Measurements from ENCODE around the gene CDCA8. TPM values are rescaled to one million over a fixed set of nuclear protein-coding genes. Genes with fewer than 3 reads are reported as not detected.

CDCA8 gene
- total RNA-seq, 1 experiment from 2014 or later, result 51.7 TPM

- Histone ChIP-seq H3K4me3 (replicated peaks in 1 of 2; ENCODE audit: low read depth in 1 of 2, low read length in 2 of 2) (no peak overlapping the region), H3K4me1 (ENCODE audit: control insufficient read depth in 1 of 2, insufficient read depth in 2 of 2, low read length in 2 of 2) (no peaks in the 10 kb centered on the region), H3K36me3 (ENCODE audit: control insufficient read depth in 1 of 2, insufficient read depth in 2 of 2, low read length in 2 of 2) (no peaks in the 10 kb centered on the region), H2AFZ (ENCODE audit: low read depth, low read length, poor library complexity, severe bottlenecking) (no peak overlapping the region), H3K27me3 (ENCODE audit: insufficient read depth, low read length) (no peaks in the 10 kb centered on the region), H3K27ac (ENCODE audit: low read depth, low read length) (no peak overlapping the region), H3K79me2 (ENCODE audit: insufficient read depth, low read length) (no peaks in the 10 kb centered on the region), H3K9me3 (ENCODE audit: control insufficient read depth in 1 of 2, insufficient read depth in 1 of 2, low read depth in 1 of 2, low read length in 2 of 2) (no peaks in the 10 kb centered on the region), H3K9me2 (ENCODE audit: insufficient read depth) (no peaks in the 10 kb centered on the region), H3K4me2 (ENCODE audit: low read length) (no peak overlapping the region), H4K20me1 (ENCODE audit: insufficient read depth) (no peaks in the 10 kb centered on the region), H3K9ac (ENCODE audit: low read length) (no peak overlapping the region)
- TF ChIP-seq, protein P1, sequence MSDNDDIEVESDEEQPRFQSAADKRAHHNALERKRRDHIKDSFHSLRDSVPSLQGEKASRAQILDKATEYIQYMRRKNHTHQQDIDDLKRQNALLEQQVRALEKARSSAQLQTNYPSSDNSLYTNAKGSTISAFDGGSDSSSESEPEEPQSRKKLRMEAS (IDR thresholded peaks at IDR 0.05), result no peak
- TF ChIP-seq CBX3 (IDR thresholded peaks at IDR 0.05; ENCODE audit: low read depth) (no peak), POLR2AphosphoS5 (IDR thresholded peaks at IDR 0.05; ENCODE audit: low read depth, low read length) (no peak), FOSL1 (IDR thresholded peaks at IDR 0.05; ENCODE audit: low read depth) (no peak), SRF (IDR thresholded peaks at IDR 0.05; ENCODE audit: low read depth) (no peak), SP1 (IDR thresholded peaks at IDR 0.05; ENCODE audit: low read depth) (no peak), EGR1 (IDR thresholded peaks at IDR 0.05; ENCODE audit: low read depth) (no peak)
- no TSS peak for BruUV-seq (replicated peaks)
- POLR2A ChIA-PET, result no interaction called here
- intact Hi-C loops (cut with micrococcal nuclease), result no loop called here
- CTCF ChIA-PET, result no interaction called here
- no peak for ATAC-seq
- RAD21 ChIA-PET (ENCODE audit: low non-redundant PET in 1 of 2, low total read pairs in 2 of 2, uncharacterized antibody in 2 of 2, unreplicated experiment in 2 of 2), result no interaction called here
- no peak for DNase-seq (ENCODE audit: low read depth, low spot score)
These were observed 40.5 kb upstream of the CDCA8 start for GRCh38 chr1:37651803-37652202.

DNA sequence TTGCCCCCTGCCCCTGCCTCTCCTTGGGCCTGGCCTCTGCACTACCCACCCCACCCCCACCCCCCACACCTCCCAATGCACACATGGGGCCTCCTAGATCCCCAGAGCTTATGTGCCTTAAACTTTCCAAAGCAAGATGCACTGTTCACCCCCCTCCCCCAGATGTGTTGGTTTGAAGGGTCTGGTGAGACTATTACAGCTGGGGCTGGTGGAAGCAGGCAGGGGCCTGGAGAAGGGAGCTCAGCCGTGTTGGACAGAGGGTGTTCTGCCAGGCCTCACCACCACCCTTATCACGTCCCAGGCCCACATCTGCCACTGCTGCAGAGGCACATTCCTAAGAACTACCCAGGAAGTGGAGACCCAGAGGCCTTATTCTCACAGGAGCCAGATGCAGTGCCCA is 39.3 kb upstream of the CDCA8 start:
- CTCF ChIA-PET, result no interaction called here
- no peak for DNase-seq (ENCODE audit: low read depth, low spot score)
- RAD21 ChIA-PET (ENCODE audit: low non-redundant PET in 1 of 2, low total read pairs in 2 of 2, uncharacterized antibody in 2 of 2, unreplicated experiment in 2 of 2), result no interaction called here
- Histone ChIP-seq H3K4me1 (ENCODE audit: control insufficient read depth in 1 of 2, insufficient read depth in 2 of 2, low read length in 2 of 2) (no peaks in the 10 kb centered on the region), H4K20me1 (ENCODE audit: insufficient read depth) (no peaks in the 10 kb centered on the region), H3K27me3 (ENCODE audit: insufficient read depth, low read length) (no peaks in the 10 kb centered on the region), H3K9ac (ENCODE audit: low read length) (no peak overlapping the region), H3K36me3 (ENCODE audit: control insufficient read depth in 1 of 2, insufficient read depth in 2 of 2, low read length in 2 of 2) (no peaks in the 10 kb centered on the region), H3K9me2 (ENCODE audit: insufficient read depth) (no peaks in the 10 kb centered on the region), H3K9me3 (ENCODE audit: control insufficient read depth in 1 of 2, insufficient read depth in 1 of 2, low read depth in 1 of 2, low read length in 2 of 2) (no peaks in the 10 kb centered on the region), H3K4me2 (ENCODE audit: low read length) (no peak overlapping the region), H3K27ac (ENCODE audit: low read depth, low read length) (no peak overlapping the region), H3K4me3 (replicated peaks in 1 of 2; ENCODE audit: low read depth in 1 of 2, low read length in 2 of 2) (no peak overlapping the region), H2AFZ (ENCODE audit: low read depth, low read length, poor library complexity, severe bottlenecking) (no peak overlapping the region), H3K79me2 (ENCODE audit: insufficient read depth, low read length) (no peaks in the 10 kb centered on the region)
- no peak for ATAC-seq
- POLR2A ChIA-PET, result no interaction called here
- no TSS peak for BruUV-seq (replicated peaks)
- intact Hi-C loops (cut with micrococcal nuclease), result no loop called here
- no peak for TF ChIP-seq CEBPB (IDR thresholded peaks at IDR 0.05; ENCODE audit: low read depth)
- no peak for TF ChIP-seq YY1 (IDR thresholded peaks at IDR 0.05; ENCODE audit: extremely low read depth, insufficient replicate concordance, low read depth, low read length)
- no peak for TF ChIP-seq FOSL1 (IDR thresholded peaks at IDR 0.05; ENCODE audit: low read depth)
- no peak for TF ChIP-seq EGR1 (IDR thresholded peaks at IDR 0.05; ENCODE audit: low read depth)
- TF ChIP-seq, protein P1 (IDR thresholded peaks at IDR 0.05), result no peak
- TF ChIP-seq, protein P2, sequence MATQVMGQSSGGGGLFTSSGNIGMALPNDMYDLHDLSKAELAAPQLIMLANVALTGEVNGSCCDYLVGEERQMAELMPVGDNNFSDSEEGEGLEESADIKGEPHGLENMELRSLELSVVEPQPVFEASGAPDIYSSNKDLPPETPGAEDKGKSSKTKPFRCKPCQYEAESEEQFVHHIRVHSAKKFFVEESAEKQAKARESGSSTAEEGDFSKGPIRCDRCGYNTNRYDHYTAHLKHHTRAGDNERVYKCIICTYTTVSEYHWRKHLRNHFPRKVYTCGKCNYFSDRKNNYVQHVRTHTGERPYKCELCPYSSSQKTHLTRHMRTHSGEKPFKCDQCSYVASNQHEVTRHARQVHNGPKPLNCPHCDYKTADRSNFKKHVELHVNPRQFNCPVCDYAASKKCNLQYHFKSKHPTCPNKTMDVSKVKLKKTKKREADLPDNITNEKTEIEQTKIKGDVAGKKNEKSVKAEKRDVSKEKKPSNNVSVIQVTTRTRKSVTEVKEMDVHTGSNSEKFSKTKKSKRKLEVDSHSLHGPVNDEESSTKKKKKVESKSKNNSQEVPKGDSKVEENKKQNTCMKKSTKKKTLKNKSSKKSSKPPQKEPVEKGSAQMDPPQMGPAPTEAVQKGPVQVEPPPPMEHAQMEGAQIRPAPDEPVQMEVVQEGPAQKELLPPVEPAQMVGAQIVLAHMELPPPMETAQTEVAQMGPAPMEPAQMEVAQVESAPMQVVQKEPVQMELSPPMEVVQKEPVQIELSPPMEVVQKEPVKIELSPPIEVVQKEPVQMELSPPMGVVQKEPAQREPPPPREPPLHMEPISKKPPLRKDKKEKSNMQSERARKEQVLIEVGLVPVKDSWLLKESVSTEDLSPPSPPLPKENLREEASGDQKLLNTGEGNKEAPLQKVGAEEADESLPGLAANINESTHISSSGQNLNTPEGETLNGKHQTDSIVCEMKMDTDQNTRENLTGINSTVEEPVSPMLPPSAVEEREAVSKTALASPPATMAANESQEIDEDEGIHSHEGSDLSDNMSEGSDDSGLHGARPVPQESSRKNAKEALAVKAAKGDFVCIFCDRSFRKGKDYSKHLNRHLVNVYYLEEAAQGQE (IDR thresholded peaks at IDR 0.05; ENCODE audit: low read depth), result no peak
- no peak for TF ChIP-seq TCF7L2 (IDR thresholded peaks at IDR 0.05; ENCODE audit: borderline replicate concordance, extremely low read depth, insufficient read depth, insufficient read length)
- TF ChIP-seq ZFX (IDR thresholded peaks at IDR 0.05), result no peak
- no peak for TF ChIP-seq POLR2A (IDR thresholded peaks at IDR 0.05; ENCODE audit: borderline replicate concordance, extremely low read depth, insufficient read depth, insufficient read length)
- TF ChIP-seq, protein P3, sequence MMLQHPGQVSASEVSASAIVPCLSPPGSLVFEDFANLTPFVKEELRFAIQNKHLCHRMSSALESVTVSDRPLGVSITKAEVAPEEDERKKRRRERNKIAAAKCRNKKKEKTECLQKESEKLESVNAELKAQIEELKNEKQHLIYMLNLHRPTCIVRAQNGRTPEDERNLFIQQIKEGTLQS (IDR thresholded peaks at IDR 0.05), result no peak
- no peak for TF ChIP-seq CBX3 (IDR thresholded peaks at IDR 0.05; ENCODE audit: low read depth)
- no peak for TF ChIP-seq JUND (IDR thresholded peaks at IDR 0.05)
- no peak for TF ChIP-seq SIN3A (IDR thresholded peaks at IDR 0.05; ENCODE audit: low read depth)
- no peak for TF ChIP-seq EZH2 (IDR thresholded peaks at IDR 0.05)
- TF ChIP-seq ELF1 (IDR thresholded peaks at IDR 0.05; ENCODE audit: borderline replicate concordance, low read depth), result no peak
- no peak for TF ChIP-seq SRF (IDR thresholded peaks at IDR 0.05; ENCODE audit: low read depth)
